ENCODE results near the gene MINDY2.
"Not testable (repeated sequence)": the region's sequence is repeated elsewhere in the genome, so short reads cannot be mapped to it uniquely, and the experiment has no call there.

MINDY2 gene

DNA sequence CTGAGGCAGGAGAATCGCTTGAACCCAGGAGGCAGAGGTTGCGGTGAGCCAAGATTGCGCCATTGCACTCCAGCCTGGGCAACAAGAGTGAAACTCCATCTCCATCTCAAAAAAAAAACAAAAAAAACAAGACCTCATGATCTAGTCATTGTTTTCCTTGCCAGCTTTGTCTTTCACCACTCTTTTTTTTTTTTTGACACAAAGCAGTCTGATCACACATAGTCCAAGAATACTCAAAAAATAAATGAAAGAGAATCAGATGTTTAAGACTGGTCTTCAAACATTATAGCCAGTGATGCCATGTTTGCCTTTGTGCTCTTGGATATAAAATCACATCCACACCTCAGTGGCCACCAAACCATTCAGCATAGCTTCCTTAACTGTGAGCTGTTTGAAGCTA, 15.8 kb upstream of the MINDY2 start:
- no peak for DNase-seq

- DNase-seq, result no peak
These were observed 15.1 kb upstream of the MINDY2 start for GRCh38 chr15:58755956-58756355.

DNA sequence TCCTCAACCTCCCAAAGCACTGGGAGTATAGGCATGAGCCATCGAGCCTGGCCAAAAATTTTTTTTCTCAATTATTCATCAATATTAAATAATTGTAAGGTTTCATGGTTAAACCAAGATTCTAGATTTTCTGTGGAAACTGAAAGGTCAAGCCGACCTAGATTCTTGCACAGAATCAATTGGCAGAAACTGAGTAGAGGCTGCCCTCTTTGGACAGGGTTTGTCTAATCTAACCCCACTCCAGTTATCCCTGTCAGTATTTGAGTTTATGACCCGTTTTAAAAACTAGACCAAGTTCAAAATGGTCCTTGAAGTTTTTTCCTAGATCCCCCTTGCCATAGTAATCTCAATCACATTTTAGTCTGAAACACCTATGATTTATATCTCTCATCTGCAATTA, 13.0 kb upstream of the MINDY2 start:
- no peak for DNase-seq

GRCh38 chr15:58760385-58761009, 10.6 kb upstream of the MINDY2 start:
- peak; percentile 66 for DNase-seq

- peak in 1 of 2 experiments; percentile 36 for DNase-seq
These were observed 10.1 kb upstream of the MINDY2 start for GRCh38 chr15:58761010-58761388.

DNA sequence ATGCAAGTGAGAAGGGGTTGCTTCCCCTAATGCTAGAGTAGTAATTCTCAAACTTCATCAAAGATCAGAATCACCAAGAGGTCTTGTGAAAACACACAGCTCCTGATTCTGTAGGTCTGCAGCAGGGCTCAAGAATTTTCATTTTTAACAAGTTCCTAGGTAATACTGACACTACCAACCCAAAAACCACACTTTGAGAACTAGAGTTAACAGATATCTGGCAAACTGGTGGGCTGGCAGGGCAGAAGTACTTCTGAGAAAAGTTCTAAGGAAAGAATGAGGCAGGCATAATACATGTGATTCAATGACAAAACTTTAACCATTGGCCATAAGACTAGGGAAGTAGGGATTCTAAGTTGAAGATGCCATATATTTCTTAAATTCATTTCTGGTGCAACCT, 8.8 kb upstream of the MINDY2 start:
- DNase-seq, result no peak

DNA sequence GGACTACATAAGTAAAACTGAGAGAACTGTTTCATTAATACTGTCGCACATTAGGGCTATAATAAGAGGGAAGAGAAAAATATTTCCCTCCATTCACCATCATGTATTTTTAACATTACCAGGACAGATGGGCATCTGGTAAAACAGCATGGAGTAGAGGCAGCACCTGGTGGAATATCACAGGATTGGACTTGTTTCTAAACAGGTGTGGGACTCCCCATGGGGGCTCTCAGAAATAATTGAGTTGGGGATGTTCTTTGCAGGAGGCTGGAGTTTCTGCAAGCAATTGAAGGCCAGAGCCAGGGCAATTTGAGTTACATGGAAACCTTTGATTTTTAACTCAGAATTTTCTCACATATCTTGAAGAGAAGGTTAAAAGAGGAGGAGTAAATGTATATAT, 8.4 kb upstream of the MINDY2 start:
- DNase-seq, result no peak

DNA sequence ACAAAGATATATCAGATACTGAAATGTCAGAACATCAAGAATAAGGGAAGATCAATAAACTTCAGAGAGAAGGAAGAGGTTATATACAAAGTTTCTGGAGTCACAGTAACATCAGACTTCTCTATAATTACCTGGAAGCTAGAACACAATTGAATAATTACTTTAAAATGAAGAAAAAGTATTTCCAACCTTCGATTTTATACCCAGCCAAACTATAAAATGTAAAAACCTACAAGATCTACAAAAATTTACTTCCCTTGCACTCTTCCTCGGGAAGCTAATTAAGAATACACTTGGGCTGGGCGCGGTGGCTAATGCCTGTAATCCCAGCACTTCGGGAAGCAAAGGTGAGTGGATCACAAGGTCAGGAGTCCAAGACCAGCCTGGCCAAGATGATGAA, 6.6 kb upstream of the MINDY2 start:
- DNase-seq, result no peak

DNA sequence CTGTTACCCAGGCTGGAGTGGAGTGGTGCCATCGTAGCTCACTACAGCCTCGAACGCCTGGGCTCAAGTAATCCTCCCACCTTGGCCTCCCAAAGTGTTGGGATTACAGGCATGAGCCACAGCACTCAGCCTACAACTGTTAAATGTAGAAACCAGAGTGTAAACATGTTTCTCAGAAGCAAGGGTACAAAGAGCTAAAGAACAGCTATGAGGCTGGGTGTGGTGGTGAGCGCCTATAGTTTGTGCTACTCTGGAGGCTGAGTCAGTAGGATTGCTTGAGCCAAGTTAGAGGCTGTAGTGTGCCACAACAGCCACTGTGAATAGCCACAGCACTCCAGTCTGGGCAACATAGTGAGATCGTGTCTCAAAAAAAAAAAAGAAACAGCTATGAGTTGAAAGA, 4.8 kb upstream of the MINDY2 start:
- DNase-seq, result no peak

GRCh38 chr15:58768601-58769004, 2.5 kb upstream of the MINDY2 start:
- not testable (repeated sequence) for DNase-seq

- DNase-seq, result peak in 1 of 2 experiments; percentile 77
These were observed 614 bp upstream of the MINDY2 start for GRCh38 chr15:58770519-58770856.

- DNase-seq, result peak; percentile 11 to 26
These were observed 634 bp downstream of the MINDY2 start for GRCh38 chr15:58771621-58772250.

DNA sequence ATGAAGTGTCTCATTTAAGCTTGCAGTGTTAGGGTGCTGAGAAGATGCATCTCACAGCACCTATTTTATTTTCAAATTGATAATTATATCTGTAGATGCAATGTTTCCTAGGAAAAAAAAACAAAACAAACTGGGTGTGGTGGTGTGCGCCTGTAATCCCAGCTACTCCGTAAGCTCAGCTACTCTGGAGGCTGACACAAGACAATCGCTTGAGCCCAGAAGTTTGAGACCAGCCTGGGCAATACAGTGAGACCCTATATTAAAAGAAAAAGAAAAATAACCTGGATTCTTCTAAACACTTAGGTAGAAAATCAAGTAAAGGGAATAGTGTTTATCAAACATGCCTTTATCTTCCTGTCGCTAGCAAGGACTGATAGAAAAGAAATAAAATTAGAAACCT, 1.9 kb downstream of the MINDY2 start:
- DNase-seq, result no peak

- DNase-seq, result no peak
These were observed 4.3 kb downstream of the MINDY2 start for GRCh38 chr15:58775402-58775801.

DNA sequence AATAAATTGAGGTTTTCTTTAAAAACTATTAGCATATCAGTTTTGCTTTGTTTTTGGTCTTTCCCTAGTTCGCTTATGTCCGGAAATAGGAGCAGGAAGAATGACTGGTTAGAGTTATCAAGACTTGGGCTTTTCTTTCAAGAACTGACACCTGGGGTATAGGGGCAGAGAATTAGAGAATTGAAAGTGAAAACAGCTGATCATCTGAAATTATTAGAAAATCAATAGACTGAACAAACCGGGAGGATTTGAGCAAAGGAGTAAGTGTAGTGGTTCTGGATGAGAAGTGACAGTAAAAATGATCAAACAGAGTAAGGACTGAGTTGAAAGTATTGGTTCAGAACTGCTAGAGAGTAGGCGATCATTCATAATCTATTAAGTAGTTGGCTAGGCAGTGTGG, 6.0 kb downstream of the MINDY2 start:
- DNase-seq, result no peak

DNA sequence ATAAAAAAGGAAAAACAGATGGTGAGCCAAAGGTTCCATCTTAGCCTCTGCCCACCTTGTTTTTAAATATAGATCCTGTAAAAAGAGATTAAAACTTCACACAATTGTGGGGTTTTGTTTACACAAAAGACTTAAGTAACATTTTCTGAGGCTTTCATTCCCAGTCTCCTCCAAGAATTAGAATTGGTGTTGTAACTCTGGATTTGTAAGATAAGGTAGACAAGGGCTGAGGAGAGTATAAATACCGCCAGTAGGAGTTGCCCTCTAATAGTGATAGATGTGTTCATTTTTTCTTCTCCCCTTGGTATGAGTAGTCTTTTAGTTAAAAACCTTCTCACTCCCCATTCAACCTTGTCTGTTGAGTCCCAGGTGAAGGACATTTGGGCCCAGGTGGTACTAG, 8.5 kb downstream of the MINDY2 start:
- no peak for DNase-seq

DNA sequence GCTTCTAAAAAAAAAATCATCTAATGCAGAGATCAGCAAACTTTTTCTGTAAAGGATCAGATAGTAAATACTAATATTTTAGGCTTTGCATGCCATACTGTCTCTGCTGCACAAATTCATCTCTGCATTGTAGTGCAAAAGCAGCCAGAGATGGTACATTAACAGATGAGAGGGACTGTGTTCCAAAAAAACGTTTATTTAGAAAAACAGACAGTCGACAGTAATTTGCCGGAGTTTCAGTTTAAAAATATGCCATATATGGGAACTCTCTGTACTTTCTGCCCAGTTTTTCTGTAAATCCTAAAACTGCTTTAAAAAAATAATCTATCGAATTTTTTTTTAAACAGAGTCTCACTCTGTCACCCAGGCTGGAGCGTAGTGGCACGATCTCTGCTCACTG, 14.3 kb downstream of the MINDY2 start:
- DNase-seq, result no peak

DNA sequence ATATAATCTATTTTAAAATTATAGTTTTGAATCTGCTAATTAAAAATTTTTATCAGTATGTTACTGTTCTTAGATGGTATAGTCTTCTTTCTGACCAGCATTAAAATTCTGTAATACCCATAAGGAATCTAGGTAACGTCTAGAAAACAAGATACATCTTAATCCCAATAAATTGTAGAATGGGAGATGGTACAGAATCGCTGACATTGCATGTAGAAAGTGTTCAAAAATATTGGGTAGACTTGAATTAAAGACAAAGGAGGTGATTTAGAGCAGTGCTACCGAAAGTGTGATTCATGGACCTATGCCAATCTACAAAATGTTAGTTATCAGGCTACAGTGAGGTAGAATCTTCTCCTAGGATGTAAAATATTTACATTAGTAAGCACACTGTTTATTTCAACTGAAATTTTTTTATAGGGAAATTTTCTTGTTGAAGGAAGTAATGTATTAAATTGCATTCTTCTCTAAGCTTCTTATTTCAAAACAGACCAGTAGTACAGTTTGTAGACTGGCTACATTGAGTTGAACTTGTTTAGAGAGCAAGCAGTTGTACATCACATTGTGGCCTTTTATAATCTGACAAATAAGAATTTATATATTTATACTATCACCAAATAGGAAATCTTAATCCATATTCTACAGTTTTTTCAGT, 17.1 kb downstream of the MINDY2 start:
- no peak for DNase-seq

DNA sequence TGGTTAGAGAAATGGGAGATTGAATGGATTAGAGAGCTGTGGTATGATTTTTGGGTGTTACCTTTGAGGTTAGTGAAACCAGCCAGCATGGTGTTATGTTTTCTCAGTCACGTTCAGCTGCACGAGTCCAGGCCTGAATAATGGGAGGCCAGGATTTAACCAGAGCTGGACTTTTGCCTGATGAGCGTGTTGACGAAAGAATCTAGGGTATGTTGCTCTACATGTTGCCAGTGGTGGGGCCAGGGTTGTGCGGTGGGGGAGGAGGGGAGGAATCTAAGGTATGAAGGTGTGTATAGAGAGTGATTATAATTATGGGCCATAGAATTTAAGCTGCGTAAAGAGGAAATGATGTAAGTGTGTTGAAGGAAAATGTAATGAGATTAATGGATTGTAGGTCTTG, 22.8 kb downstream of the MINDY2 start:
- DNase-seq, result no peak

DNA sequence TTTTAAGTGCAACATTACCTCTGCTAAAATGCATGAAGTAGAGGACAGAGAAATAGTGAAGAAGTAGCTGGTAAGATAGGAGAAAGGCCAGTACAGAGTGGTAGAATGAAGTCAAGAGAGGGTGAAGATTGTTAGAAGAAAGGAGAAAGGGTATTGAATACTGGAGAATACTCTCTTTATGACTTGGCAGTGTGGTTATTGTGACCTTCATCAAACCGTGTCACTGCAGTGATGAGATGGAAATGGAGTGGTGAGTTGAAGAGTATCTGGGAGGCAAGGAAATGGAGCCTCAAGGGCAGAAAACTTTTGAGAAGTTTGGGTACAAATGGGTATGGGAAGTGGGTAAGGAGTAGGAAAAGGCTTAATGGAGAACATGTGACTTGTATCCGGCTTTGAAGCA, 24.7 kb downstream of the MINDY2 start:
- no peak for DNase-seq

- DNase-seq, result no peak
These were observed 26.4 kb downstream of the MINDY2 start for GRCh38 chr15:58797505-58797904.

DNA sequence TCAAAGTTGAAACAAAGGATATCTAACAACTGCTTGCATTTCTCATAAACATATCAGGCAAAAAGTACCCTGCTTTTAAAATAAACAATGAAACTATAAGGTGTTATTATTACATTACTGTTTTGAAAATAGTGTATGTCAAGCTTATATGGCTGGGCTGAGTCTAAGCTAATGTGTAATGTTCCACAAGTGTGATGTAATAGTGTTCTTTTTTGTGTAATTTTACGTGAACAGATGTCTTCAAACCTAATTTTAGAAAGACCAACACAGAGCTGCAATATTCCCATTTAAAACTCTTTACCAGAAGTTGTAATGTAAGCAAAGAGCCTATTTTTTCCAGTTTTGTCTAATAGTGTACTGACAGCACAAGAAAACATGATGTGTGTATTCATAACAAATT, 34.0 kb downstream of the MINDY2 start:
- no peak for DNase-seq

DNA sequence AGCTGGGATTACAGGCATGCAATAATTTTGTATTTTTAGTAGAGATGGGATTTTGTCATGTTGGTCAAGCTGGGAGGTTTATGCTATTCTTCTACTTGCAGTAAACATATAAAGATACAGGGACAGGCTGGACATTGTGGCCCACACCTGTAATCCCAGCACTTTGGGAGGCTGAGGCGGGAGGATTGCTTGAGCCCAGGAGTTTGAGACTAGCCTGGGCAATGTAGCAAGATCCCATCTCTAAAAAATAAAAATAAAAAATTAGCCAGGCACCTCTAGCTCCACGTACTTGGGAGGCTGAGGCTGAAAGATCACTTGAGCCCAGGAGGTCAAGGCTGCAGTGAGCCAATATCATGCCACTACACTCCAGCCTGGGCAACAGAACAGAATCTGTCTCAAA, 52.2 kb downstream of the MINDY2 start:
- not testable (repeated sequence) for DNase-seq

DNA sequence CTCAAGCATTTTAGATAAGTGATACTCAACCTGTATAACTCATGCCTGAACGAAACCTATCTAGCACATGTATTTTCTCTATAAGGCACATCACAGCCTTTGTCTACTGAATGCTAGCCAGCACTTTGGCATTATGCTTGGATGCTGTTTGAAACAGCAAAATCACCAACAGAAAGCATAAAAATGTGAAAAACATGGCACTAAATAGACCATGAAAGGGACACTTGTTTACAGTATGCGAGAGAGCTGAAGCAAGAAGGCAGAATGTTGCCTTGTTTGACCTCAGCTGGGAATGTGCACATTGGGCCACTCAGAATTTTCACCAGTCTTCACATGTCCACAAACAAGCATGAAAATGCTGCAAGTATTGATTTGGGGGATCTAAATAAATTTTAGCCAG, 59.5 kb downstream of the MINDY2 start:
- no peak for DNase-seq
